HG02938 (cell line): ENCODE data around the gene ACOT2.
"Not testable (repeated sequence)": the region's sequence is repeated elsewhere in the genome, so short reads cannot be mapped to it uniquely, and the experiment has no call there.

ENCODE experiments used
- ATAC-seq: cut with Tn5 transposase; IDR thresholded peaks from one replicate; pipeline ENCODE4 v1.9.1; 2021; ENCODE audit warnings: mild to moderate bottlenecking, moderate library complexity; ENCODE audit not compliant: unreplicated experiment

Gene ACOT2

DNA sequence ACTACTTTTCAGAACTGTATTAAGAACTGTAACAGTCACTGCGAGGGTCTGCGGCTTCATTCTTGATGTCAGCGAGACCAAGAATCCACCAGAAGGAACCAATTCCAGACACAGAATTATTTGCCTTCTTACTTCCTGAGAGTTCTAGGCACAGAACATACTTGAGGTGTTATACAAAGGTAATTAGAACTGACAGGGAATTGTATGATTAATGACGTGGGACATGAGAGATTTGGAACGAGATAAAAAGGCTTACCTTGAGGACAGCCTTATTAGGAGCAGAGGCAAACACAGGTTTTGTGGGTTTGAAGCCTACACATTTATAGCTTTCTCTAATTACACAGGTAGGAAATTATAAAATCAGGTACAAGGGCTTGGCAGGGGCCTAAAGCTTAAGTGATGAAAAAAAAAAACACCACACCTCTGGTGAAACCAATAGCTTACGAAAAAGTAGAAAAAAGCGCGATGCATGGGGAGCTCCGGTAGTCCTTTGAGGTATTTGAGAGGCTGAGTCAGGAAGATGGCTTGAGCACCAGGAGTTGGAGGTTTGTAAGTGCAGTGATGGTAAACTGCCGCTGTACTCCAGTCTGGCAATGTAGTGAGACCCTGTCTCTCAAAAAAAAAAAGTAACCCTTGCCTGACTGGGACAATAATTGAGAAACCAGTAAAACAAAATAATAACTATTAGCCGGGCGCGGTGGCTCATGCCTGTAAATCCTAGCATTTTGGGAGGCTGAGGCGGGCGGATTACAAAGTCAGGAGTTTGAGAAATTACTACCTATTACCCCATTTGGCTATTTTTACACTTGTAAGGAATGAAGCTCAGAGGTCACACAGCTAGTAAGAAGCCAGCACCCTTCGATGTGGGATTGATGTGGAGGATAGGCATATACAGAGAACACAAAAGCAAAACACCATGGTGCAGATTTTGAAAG lies 795 bp upstream of the ACOT2 start:
- no peak for ATAC-seq

DNA sequence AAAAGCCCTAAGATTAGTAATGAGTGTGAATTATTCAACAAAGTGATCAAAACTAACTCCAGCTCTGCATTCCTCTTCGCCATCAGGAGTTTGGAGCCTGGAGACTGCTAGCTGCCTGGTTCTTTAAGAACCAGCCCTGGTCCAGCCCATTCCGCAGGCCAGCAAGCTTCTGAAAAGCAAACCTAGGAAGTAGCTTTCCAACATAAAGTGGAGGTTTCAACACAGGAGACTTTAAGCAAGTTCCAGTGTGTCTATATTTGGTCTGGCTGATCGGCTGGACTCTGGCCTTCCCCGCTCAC lies 178 bp upstream of the ACOT2 start:
- not testable (repeated sequence) for ATAC-seq

- ATAC-seq, result not testable (repeated sequence)
Observed at GRCh38 chr14:73570913-73571312, 1.9 kb downstream of the ACOT2 start.

GRCh38 chr14:73573034-73573433 lies 4.0 kb downstream of the ACOT2 start:
- not testable (repeated sequence) for ATAC-seq

DNA sequence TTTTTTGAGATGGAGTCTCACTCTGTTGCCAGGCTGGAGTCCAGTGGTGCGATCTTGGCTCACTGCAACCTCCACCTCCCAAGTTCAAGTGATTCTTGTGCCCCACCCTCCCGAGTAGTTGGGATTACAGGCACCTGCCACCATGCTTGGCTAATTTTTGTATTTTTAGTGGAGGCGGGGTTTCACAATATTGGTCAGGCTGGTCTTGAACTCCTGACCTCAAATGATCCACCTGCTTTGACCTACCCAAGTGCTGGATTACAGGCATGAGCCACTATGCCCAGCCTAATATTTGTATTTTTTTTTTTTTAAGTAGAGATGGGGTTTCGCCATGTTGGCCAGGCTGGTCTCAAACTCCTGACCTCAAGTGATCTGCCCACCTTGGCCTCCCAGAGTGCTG lies 4.7 kb downstream of the ACOT2 start:
- not testable (repeated sequence) for ATAC-seq

GRCh38 chr14:73574251-73574650 lies 5.2 kb downstream of the ACOT2 start:
- ATAC-seq, result not testable (repeated sequence)

GRCh38 chr14:73576391-73576790 lies 7.4 kb downstream of the ACOT2 start:
- ATAC-seq, result no peak

- not testable (repeated sequence) for ATAC-seq
Observed at GRCh38 chr14:73577214-73577613, 8.2 kb downstream of the ACOT2 start.

DNA sequence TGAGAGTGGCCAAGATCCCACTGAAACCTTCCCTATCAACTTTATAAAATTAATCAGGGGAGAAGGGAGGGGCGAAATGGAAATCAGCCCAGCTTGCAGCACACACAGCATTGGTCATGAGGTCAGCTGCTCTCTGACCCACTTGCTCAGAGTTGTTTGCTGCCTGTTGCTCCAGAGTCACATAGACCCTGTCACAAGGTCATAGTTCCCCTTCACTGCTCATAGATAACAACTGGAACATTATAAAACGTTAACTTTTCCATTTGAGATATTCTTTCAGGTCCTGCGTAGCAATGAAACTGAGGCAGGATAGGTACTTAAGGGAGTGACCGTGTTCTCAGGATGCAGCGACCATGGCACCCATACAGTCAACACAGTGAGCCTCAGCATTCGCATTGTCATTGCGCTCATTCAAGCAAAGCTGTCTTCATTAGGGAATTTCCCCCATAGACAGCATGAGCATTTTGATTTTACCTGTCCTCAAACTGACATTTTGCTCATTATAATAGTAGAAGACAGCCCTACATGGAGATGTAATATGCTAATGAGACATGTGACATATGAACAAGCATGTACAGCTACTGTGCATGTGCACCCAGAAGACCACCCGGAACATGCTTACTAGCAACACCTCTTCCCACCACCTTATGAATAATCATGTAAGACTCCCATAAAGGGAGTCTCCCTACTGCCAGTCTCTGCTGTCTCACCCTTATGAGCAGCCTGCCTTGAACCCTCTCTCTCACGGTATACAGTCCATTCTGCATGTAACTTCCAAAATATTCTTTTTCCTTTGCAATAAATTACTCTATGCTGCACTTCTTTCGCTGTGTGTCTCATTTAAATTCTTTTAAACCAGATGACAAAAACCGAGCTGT lies 13.3 kb downstream of the ACOT2 start:
- ATAC-seq, result not testable (repeated sequence)

- ATAC-seq, result no peak
Observed at GRCh38 chr14:73588695-73589094, 19.7 kb downstream of the ACOT2 start.

DNA sequence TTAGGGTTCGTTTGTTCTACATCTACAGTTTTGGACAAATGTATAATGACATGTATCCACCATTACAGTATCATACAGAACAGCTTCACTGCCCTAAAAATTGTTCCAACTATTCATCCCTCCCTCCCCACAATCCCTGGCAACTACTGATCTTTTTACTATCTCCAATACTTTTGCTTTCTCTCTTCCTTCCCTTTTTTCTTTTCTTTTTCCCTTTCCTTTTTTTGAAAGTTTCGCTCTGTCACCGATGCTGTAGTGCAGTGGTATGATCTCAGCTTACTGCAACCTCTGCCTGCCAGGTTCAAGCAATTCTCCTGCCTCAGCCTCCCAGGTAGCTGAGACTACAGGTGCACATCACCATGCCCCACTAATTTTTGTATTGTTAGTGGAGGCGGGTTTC lies 20.1 kb downstream of the ACOT2 start:
- no peak for ATAC-seq

DNA sequence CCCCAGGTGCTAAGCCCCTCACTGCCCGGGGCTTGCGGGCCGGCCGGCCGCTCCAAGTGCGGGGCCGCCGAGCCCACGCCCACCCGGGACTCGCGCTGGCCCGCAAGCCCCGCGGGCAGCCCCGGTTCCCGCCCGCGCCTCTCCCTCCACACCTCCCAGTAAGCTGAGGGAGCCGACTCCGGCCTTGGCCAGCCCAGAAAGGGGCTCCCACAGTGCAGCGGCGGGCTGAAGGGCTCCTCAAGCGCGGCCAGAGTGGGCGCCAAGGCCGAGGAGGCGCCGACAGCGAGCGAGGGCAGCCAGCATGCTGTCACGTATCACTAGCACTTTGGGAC lies 21.6 kb downstream of the ACOT2 start:
- not testable (repeated sequence) for ATAC-seq

DNA sequence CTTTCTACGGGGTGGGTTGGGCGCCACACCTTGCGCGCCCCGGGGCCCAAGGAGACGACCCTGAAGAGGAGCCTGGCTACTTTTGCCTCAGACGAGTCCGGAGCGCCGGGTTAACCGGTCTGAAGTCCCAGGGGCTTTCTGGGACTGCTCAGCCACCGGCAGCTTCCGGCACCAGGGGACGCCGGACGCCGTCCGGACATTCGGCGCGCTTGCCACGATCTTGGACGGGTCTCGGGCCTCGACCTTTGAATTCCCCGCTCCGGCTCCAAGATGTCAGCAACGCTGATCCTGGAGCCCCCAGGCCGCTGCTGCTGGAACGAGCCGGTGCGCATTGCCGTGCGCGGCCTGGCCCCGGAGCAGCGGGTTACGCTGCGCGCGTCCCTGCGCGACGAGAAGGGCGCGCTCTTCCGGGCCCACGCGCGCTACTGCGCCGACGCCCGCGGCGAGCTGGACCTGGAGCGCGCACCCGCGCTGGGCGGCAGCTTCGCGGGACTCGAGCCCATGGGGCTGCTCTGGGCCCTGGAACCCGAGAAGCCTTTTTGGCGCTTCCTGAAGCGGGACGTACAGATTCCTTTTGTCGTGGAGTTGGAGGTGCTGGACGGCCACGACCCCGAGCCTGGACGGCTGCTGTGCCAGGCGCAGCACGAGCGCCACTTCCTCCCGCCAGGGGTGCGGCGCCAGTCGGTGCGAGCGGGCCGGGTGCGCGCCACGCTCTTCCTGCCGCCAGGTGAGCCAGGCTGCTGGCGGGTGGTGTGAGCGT lies 22.9 kb downstream of the ACOT2 start, which contains the start of gene ACOT4:
ACOT4 (plus strand) TSS at position 184 of the 760 bp plus-strand sequence; CDS start at position 271, 87 bp downstream.
- ATAC-seq, result no peak

GRCh38 chr14:73594491-73594890 lies 25.5 kb downstream of the ACOT2 start:
- no peak for ATAC-seq

- no peak for ATAC-seq
Observed at GRCh38 chr14:73599499-73599898, 30.5 kb downstream of the ACOT2 start.

DNA sequence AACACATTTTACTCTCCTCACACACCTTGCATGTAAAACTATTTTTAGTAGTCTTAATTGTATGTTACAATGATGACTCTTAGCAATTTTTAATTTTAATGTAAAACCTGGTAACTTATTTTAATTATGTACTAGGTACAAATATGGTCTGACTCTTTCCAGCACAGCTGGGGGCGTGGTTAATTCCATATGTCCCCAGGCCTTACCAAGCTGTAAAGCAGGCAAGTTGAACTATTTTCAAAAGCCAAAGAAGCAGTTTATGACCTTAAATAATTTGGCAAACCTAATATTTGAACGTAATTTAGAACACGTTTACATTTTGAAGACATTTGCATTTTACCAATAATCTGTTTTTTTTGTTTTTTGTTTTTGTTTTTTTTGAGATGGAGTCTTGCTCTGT lies 34.0 kb downstream of the ACOT2 start:
- ATAC-seq, result no peak

- no peak for ATAC-seq
Observed at GRCh38 chr14:73606271-73606670, 37.3 kb downstream of the ACOT2 start.

DNA sequence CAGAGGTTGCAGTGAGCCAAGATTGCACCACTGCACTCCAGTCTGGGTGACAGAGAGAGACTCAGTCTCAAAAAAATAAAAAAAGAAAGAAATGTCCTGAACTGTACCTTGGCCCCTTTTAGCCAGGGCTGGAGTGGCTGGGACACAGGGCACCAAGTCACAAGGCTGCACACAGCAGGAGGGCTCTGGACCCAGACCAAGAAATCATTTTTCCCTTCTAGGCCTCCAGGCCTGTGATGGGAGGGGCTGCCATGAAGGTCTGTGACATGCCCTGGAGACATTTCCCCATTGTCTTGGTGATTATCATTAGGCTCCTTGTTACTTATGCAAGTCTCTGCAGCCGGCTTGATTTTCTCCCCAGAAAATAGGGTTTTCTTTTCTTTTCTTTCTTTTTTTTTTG lies 38.2 kb downstream of the ACOT2 start:
- ATAC-seq, result no peak

- ATAC-seq, result no peak
Observed at GRCh38 chr14:73610687-73611086, 41.7 kb downstream of the ACOT2 start.

DNA sequence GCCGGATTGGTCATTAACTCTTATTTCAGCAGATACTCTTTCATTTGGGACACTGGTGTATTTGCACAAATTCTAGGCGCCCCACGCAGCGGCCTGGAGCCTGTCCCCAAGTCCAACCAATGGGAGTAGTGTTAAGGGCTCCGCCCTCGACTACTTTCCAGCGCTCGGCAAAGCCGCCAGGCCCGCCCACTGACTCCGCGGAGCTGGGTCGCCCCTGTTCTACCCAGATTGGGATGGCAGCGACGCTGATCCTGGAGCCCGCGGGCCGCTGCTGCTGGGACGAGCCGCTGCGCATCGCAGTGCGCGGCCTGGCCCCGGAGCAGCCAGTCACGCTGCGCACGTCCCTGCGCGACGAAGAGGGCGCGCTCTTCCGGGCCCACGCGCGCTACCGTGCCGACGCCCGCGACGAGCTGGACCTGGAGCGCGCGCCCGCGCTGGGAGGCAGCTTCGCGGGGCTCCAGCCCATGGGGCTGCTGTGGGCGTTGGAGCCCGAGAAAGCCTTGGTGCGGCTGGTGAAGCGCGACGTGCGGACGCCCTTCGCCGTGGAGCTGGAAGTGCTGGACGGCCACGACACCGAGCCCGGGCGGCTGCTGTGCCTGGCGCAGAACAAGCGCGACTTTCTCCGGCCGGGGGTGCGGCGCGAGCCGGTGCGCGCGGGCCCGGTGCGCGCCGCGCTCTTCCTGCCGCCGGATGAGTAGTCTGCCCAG lies 43.5 kb downstream of the ACOT2 start, which contains the start of gene ACOT6:
ACOT6 (plus strand) TSS at position 179 of the 707 bp plus-strand sequence; CDS start at position 234, 55 bp downstream.
- peak; percentile 65 for ATAC-seq
